GM23338 (cell line): ENCODE results near the gene PRSS36. TPM values are rescaled to one million over a fixed set of nuclear protein-coding genes. Genes with fewer than 3 reads are reported as not detected.

Experiments
- ATAC-seq: fragments of 200-7000 bp; cut with Tn5 transposase; 3 replicates; pipeline ENCODE4 v1.9.1; 2020
- DNase-seq: peaks from one replicate; pipeline ENCODE4 v3.0.0-alpha.2; 2015; ENCODE audit warnings: low spot score
- H2AFZ ChIP-seq: fragments of 200-600 bp; sonication (generic); 2 replicates; pipeline ENCODE4 v1.8.0; 2016; ENCODE audit warnings: antibody characterized with exemption, mild to moderate bottlenecking, moderate library complexity
- H3F3A ChIP-seq: fragments of 200-600 bp; sonication (generic); replicated peaks from 2 replicates; pipeline ENCODE4 v1.8.0; 2017; ENCODE audit warnings: antibody characterized with exemption, mixed run types, low read depth
- H3K27ac ChIP-seq: fragments of 200-600 bp; sonication (generic); 2 replicates; pipeline ENCODE4 v1.6.1; 2016; ENCODE audit warnings: low read depth
- H3K27me3 ChIP-seq: fragments of 200-600 bp; sonication (generic); 2 replicates; pipeline ENCODE4 v1.8.0; 2016; ENCODE audit warnings: mild to moderate bottlenecking, mixed run types, moderate library complexity; ENCODE audit not compliant: insufficient read depth
- H3K36me3 ChIP-seq: fragments of 200-600 bp; sonication (generic); 2 replicates; pipeline ENCODE4 v1.8.0; 2016; ENCODE audit warnings: mild to moderate bottlenecking; ENCODE audit not compliant: insufficient read depth
- H3K4me1 ChIP-seq: fragments of 200-600 bp; sonication (generic); 2 replicates; pipeline ENCODE4 v1.8.0; 2016; ENCODE audit warnings: mild to moderate bottlenecking, moderate library complexity; ENCODE audit not compliant: insufficient read depth
- H3K4me2 ChIP-seq: fragments of 200-600 bp; sonication (generic); 2 replicates; pipeline ENCODE4 v1.7.1; 2017; ENCODE audit warnings: mixed run types
- H3K4me3 ChIP-seq: fragments of 200-600 bp; sonication (generic); 2 replicates; pipeline ENCODE4 v1.6.1; 2016; ENCODE audit warnings: mixed run types
- H3K79me2 ChIP-seq: fragments of 200-600 bp; sonication (generic); replicated peaks from 2 replicates; pipeline ENCODE4 v1.8.0; 2017; ENCODE audit warnings: mild to moderate bottlenecking; ENCODE audit not compliant: insufficient read depth
- H3K9me2 ChIP-seq: fragments of 200-600 bp; sonication (generic); 2 replicates; pipeline ENCODE4 v1.8.0; 2017; ENCODE audit not compliant: insufficient read depth
- H4K20me1 ChIP-seq: fragments of 200-600 bp; sonication (generic); replicated peaks from 2 replicates; pipeline ENCODE4 v1.8.0; 2017; ENCODE audit warnings: mild to moderate bottlenecking; ENCODE audit not compliant: insufficient read depth
- H3K27ac Mint-ChIP-seq: 2 replicates; pipeline ENCODE4 v1.8.0; 2020; ENCODE audit warnings: inconsistent platforms, mild to moderate bottlenecking, moderate library complexity, mixed read lengths
- H3K27me3 Mint-ChIP-seq: 3 replicates; pipeline ENCODE4 v1.8.0; 2022; ENCODE audit warnings: low read depth, mild to moderate bottlenecking, moderate library complexity, mixed read lengths, inconsistent platforms; ENCODE audit not compliant: insufficient read depth, poor library complexity
- H3K36me3 Mint-ChIP-seq: 3 replicates; pipeline ENCODE4 v1.8.0; 2021; ENCODE audit warnings: low read depth, mild to moderate bottlenecking, inconsistent platforms, moderate library complexity, mixed read lengths
- H3K4me1 Mint-ChIP-seq: 3 replicates; pipeline ENCODE4 v1.8.0; 2020; ENCODE audit warnings: mild to moderate bottlenecking, inconsistent platforms, mixed read lengths
- H3K4me3 Mint-ChIP-seq: 3 replicates; pipeline ENCODE4 v1.8.0; 2021; ENCODE audit warnings: moderate library complexity, mild to moderate bottlenecking, inconsistent platforms, mixed read lengths
- H3K9me3 Mint-ChIP-seq: 3 replicates; pipeline ENCODE4 v1.8.0; 2020; ENCODE audit warnings: moderate library complexity, mild to moderate bottlenecking, inconsistent platforms, mixed read lengths
- CREB1 ChIP-seq: fragments of 250-450 bp; sonication (Bioruptor Pico); IDR thresholded peaks from 2 replicates; pipeline ENCODE4 v1.5.0; 2020; ENCODE audit warnings: low read depth, mild to moderate bottlenecking, moderate library complexity
- EZH2 ChIP-seq: fragments of 200-600 bp; sonication (generic); IDR thresholded peaks from one replicate; pipeline ENCODE4 v1.8.0; 2017; ENCODE audit warnings: antibody characterized with exemption, mild to moderate bottlenecking, low read depth; ENCODE audit not compliant: unreplicated experiment
- EZH2phosphoT487 ChIP-seq: fragments of 200-600 bp; sonication (generic); IDR thresholded peaks from one replicate; pipeline ENCODE4 v1.8.1; 2018; ENCODE audit warnings: antibody characterized with exemption; ENCODE audit not compliant: unreplicated experiment
- JUNB ChIP-seq: IDR thresholded peaks from one replicate; pipeline ENCODE4 v1.6.1; 2016; ENCODE audit warnings: antibody characterized with exemption; ENCODE audit not compliant: unreplicated experiment
- NANOG ChIP-seq: IDR thresholded peaks from 2 replicates; pipeline ENCODE4 v1.6.1; 2016; ENCODE audit warnings: antibody characterized with exemption, borderline replicate concordance
- POLR2AphosphoS5 ChIP-seq: IDR thresholded peaks from 2 replicates; pipeline ENCODE4 v1.6.1; 2016; ENCODE audit warnings: antibody characterized with exemption, low read depth
- STAT1 ChIP-seq: IDR thresholded peaks from one replicate; pipeline ENCODE4 v1.6.1; 2016; ENCODE audit warnings: antibody characterized with exemption; ENCODE audit not compliant: unreplicated experiment
- ZNF114 ChIP-seq: fragments of 250-450 bp; sonication (Bioruptor Pico); IDR thresholded peaks from 2 replicates; pipeline ENCODE4 v1.5.0; 2020; ENCODE audit warnings: mild to moderate bottlenecking, moderate library complexity
- ZNF331 ChIP-seq: fragments of 250-450 bp; sonication (Bioruptor Pico); IDR thresholded peaks from 2 replicates; pipeline ENCODE4 v1.5.0; 2020; ENCODE audit warnings: low read depth, mild to moderate bottlenecking, moderate library complexity
- polyA plus RNA-seq: library from polyadenylated mRNA; unstranded; fragments of >200 nt; fragmentation: Nextera tagmentation; extraction: Ambion mirVana; gene quantifications from 2 replicates; pipeline ENCODE4 v1.2.1, GENCODE V29; 2016
- total RNA-seq: library from RNA; depleted of rRNA; stranded (reverse); fragments of >200 nt; shearing (Covaris generic); gene quantifications from 2 replicates; pipeline ENCODE4 v1.2.3, GENCODE V29; 2014
- TF ChIP-seq, protein P1 (sequence below): fragments of 250-450 bp; sonication (Bioruptor Pico); IDR thresholded peaks from 2 replicates; pipeline ENCODE4 v1.5.0; 2020; ENCODE audit warnings: mild to moderate bottlenecking, moderate library complexity
- TF ChIP-seq, protein P2 (sequence below): IDR thresholded peaks from 2 replicates; pipeline ENCODE4 v1.6.1; 2016; ENCODE audit warnings: antibody characterized with exemption
- TF ChIP-seq, protein P3 (sequence below): IDR thresholded peaks from one replicate; pipeline ENCODE4 v1.6.1; 2018; ENCODE audit warnings: antibody characterized with exemption; ENCODE audit not compliant: unreplicated experiment
- TF ChIP-seq, protein P4 (sequence below), 2 experiments: fragments of 200-600 bp in 1 of 2; sonication (generic) in 1 of 2; conservative IDR thresholded peaks; 2 replicates each; pipeline versions ENCODE4 v1.5.1 to v1.6.1; 2016 to 2017; ENCODE audit warnings: antibody characterized with exemption in 2 of 2, low read depth in 2 of 2, mild to moderate bottlenecking in 2 of 2, moderate library complexity in 1 of 2

The PRSS36 gene
- total and polyA plus RNA-seq, 2 experiments from 2014 or later = 0.91 to 1.4 TPM

DNA sequence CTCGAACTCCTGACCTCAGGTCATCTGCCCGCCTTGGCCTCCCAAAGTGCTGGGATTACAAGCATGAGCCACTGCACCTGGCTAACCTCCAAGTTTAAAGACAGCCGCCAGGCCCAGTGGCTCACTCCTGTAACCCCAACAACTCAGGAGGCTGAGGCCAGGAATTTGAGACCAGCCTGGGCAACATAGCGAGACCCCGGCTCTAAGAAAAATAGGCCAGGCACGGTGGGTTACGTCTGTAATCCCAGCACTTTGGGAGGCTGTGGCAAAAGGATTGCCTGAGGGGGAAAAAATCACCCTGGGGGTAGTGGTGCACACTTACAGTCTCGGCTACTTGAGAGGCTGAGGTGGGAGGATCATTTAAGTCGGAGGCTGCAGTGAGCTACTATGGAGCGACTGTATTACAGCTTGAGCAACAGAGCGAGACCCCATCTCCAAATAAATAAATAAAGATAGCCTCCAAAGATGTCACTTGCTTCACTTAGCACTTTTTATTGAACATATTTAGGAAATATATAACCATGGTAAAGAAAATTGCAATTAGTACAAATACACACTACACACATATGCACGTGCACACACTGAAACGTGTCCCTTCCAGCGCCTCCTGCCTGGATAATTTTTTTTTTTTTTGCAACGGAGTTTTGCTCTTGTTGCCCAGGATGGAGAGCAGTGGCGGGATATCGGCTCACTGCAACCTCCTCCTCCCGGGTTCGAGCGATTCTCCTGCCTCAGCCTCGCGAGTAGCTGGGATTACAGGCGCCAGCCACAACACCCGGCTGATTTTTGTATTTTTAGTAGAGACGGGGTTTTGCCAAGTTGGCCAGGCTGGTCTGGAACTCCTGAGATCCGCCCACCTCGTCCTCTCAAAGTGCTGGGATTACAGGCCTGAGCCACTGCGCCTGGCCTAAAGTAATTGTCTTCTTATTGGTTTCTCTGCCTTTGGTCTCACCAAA is 43.1 kb downstream of the PRSS36 start:
- H4K20me1 ChIP-seq = no peaks in the 10 kb centered on the region; the same call in 1 of the 2 replicates

More for the DNA sequence above, 43.1 kb downstream of the PRSS36 start:
- no peak for DNase-seq
- Histone ChIP-seq H3K27ac (no peak overlapping the region), H3K9me2 (no peaks in the 10 kb centered on the region), H3K4me3 (no peak overlapping the region), H2AFZ (no peak overlapping the region), H3K36me3 (no peaks in the 10 kb centered on the region), H3K27me3 (no peaks in the 10 kb centered on the region), H3K4me2 (no peak overlapping the region), H3F3A (peaks cover 5% of the 10 kb centered on the region; the same call in 1 of the 2 replicates), H3K79me2 (no peaks in the 10 kb centered on the region), H3K4me1 (peaks cover 6% of the 10 kb centered on the region; the same call in 1 of the 2 replicates)
- Mint-ChIP-seq H3K4me1 (peaks cover 9% of the 10 kb centered on the region; the same call in 1 of the 3 replicates), H3K9me3 (peaks cover 16% of the 10 kb centered on the region), H3K27ac (no peak overlapping the region), H3K4me3 (peak overlapping the region; percentile 77; the same call in 1 of the 3 replicates), H3K27me3 (peaks cover 18% of the 10 kb centered on the region), H3K36me3 (peaks cover 18% of the 10 kb centered on the region)
- ATAC-seq = no peak
- TF ChIP-seq EZH2phosphoT487 = no peak
- TF ChIP-seq, protein P1, sequence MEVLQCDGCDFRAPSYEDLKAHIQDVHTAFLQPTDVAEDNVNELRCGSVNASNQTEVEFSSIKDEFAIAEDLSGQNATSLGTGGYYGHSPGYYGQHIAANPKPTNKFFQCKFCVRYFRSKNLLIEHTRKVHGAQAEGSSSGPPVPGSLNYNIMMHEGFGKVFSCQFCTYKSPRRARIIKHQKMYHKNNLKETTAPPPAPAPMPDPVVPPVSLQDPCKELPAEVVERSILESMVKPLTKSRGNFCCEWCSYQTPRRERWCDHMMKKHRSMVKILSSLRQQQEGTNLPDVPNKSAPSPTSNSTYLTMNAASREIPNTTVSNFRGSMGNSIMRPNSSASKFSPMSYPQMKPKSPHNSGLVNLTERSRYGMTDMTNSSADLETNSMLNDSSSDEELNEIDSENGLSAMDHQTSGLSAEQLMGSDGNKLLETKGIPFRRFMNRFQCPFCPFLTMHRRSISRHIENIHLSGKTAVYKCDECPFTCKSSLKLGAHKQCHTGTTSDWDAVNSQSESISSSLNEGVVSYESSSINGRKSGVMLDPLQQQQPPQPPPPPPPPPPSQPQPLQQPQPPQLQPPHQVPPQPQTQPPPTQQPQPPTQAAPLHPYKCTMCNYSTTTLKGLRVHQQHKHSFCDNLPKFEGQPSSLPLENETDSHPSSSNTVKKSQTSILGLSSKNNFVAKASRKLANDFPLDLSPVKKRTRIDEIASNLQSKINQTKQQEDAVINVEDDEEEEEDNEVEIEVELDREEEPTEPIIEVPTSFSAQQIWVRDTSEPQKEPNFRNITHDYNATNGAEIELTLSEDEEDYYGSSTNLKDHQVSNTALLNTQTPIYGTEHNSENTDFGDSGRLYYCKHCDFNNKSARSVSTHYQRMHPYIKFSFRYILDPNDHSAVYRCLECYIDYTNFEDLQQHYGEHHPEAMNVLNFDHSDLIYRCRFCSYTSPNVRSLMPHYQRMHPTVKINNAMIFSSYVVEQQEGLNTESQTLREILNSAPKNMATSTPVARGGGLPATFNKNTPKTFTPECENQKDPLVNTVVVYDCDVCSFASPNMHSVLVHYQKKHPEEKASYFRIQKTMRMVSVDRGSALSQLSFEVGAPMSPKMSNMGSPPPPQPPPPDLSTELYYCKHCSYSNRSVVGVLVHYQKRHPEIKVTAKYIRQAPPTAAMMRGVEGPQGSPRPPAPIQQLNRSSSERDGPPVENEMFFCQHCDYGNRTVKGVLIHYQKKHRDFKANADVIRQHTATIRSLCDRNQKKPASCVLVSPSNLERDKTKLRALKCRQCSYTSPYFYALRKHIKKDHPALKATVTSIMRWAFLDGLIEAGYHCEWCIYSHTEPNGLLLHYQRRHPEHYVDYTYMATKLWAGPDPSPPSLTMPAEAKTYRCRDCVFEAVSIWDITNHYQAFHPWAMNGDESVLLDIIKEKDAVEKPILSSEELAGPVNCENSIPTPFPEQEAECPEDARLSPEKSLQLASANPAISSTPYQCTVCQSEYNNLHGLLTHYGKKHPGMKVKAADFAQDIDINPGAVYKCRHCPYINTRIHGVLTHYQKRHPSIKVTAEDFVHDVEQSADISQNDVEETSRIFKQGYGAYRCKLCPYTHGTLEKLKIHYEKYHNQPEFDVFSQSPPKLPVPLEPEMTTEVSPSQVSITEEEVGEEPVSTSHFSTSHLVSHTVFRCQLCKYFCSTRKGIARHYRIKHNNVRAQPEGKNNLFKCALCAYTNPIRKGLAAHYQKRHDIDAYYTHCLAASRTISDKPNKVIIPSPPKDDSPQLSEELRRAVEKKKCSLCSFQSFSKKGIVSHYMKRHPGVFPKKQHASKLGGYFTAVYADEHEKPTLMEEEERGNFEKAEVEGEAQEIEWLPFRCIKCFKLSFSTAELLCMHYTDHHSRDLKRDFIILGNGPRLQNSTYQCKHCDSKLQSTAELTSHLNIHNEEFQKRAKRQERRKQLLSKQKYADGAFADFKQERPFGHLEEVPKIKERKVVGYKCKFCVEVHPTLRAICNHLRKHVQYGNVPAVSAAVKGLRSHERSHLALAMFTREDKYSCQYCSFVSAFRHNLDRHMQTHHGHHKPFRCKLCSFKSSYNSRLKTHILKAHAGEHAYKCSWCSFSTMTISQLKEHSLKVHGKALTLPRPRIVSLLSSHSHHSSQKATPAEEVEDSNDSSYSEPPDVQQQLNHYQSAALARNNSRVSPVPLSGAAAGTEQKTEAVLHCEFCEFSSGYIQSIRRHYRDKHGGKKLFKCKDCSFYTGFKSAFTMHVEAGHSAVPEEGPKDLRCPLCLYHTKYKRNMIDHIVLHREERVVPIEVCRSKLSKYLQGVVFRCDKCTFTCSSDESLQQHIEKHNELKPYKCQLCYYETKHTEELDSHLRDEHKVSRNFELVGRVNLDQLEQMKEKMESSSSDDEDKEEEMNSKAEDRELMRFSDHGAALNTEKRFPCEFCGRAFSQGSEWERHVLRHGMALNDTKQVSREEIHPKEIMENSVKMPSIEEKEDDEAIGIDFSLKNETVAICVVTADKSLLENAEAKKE (CRISPR knock-in tag) = no peak
- TF ChIP-seq NANOG = no peak
- TF ChIP-seq, protein P2, sequence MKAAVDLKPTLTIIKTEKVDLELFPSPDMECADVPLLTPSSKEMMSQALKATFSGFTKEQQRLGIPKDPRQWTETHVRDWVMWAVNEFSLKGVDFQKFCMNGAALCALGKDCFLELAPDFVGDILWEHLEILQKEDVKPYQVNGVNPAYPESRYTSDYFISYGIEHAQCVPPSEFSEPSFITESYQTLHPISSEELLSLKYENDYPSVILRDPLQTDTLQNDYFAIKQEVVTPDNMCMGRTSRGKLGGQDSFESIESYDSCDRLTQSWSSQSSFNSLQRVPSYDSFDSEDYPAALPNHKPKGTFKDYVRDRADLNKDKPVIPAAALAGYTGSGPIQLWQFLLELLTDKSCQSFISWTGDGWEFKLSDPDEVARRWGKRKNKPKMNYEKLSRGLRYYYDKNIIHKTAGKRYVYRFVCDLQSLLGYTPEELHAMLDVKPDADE = no peak
- no peak for TF ChIP-seq EZH2
- TF ChIP-seq ZNF114 (CRISPR knock-in tag) = no peak
- TF ChIP-seq POLR2AphosphoS5 = no peak
- TF ChIP-seq, protein P3, sequence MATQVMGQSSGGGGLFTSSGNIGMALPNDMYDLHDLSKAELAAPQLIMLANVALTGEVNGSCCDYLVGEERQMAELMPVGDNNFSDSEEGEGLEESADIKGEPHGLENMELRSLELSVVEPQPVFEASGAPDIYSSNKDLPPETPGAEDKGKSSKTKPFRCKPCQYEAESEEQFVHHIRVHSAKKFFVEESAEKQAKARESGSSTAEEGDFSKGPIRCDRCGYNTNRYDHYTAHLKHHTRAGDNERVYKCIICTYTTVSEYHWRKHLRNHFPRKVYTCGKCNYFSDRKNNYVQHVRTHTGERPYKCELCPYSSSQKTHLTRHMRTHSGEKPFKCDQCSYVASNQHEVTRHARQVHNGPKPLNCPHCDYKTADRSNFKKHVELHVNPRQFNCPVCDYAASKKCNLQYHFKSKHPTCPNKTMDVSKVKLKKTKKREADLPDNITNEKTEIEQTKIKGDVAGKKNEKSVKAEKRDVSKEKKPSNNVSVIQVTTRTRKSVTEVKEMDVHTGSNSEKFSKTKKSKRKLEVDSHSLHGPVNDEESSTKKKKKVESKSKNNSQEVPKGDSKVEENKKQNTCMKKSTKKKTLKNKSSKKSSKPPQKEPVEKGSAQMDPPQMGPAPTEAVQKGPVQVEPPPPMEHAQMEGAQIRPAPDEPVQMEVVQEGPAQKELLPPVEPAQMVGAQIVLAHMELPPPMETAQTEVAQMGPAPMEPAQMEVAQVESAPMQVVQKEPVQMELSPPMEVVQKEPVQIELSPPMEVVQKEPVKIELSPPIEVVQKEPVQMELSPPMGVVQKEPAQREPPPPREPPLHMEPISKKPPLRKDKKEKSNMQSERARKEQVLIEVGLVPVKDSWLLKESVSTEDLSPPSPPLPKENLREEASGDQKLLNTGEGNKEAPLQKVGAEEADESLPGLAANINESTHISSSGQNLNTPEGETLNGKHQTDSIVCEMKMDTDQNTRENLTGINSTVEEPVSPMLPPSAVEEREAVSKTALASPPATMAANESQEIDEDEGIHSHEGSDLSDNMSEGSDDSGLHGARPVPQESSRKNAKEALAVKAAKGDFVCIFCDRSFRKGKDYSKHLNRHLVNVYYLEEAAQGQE = no peak
- no peak for TF ChIP-seq JUNB
- no peak for TF ChIP-seq CREB1 (CRISPR knock-in tag)
- TF ChIP-seq STAT1 = no peak
- TF ChIP-seq ZNF331 (CRISPR knock-in tag) = no peak
- TF ChIP-seq, protein P4, sequence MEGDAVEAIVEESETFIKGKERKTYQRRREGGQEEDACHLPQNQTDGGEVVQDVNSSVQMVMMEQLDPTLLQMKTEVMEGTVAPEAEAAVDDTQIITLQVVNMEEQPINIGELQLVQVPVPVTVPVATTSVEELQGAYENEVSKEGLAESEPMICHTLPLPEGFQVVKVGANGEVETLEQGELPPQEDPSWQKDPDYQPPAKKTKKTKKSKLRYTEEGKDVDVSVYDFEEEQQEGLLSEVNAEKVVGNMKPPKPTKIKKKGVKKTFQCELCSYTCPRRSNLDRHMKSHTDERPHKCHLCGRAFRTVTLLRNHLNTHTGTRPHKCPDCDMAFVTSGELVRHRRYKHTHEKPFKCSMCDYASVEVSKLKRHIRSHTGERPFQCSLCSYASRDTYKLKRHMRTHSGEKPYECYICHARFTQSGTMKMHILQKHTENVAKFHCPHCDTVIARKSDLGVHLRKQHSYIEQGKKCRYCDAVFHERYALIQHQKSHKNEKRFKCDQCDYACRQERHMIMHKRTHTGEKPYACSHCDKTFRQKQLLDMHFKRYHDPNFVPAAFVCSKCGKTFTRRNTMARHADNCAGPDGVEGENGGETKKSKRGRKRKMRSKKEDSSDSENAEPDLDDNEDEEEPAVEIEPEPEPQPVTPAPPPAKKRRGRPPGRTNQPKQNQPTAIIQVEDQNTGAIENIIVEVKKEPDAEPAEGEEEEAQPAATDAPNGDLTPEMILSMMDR (conservative IDR thresholded peaks at IDR 0.05; ENCODE audit: low read depth in 2 of 2) = no peak
